GM18861 (cell line): Measurements from ENCODE around the gene ADAM11.
A peak's percentile ranks its signal among the peaks of the same experiment; 100 is the strongest.
"Not testable (repeated sequence)": the region's sequence is repeated elsewhere in the genome, so short reads cannot be mapped to it uniquely, and the experiment has no call there.

Experiments used
- ATAC-seq: cut with Tn5 transposase; IDR thresholded peaks from one replicate; pipeline ENCODE4 v1.9.1; 2021; ENCODE audit not compliant: unreplicated experiment

Gene ADAM11, protein sequence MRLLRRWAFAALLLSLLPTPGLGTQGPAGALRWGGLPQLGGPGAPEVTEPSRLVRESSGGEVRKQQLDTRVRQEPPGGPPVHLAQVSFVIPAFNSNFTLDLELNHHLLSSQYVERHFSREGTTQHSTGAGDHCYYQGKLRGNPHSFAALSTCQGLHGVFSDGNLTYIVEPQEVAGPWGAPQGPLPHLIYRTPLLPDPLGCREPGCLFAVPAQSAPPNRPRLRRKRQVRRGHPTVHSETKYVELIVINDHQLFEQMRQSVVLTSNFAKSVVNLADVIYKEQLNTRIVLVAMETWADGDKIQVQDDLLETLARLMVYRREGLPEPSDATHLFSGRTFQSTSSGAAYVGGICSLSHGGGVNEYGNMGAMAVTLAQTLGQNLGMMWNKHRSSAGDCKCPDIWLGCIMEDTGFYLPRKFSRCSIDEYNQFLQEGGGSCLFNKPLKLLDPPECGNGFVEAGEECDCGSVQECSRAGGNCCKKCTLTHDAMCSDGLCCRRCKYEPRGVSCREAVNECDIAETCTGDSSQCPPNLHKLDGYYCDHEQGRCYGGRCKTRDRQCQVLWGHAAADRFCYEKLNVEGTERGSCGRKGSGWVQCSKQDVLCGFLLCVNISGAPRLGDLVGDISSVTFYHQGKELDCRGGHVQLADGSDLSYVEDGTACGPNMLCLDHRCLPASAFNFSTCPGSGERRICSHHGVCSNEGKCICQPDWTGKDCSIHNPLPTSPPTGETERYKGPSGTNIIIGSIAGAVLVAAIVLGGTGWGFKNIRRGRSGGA

DNA sequence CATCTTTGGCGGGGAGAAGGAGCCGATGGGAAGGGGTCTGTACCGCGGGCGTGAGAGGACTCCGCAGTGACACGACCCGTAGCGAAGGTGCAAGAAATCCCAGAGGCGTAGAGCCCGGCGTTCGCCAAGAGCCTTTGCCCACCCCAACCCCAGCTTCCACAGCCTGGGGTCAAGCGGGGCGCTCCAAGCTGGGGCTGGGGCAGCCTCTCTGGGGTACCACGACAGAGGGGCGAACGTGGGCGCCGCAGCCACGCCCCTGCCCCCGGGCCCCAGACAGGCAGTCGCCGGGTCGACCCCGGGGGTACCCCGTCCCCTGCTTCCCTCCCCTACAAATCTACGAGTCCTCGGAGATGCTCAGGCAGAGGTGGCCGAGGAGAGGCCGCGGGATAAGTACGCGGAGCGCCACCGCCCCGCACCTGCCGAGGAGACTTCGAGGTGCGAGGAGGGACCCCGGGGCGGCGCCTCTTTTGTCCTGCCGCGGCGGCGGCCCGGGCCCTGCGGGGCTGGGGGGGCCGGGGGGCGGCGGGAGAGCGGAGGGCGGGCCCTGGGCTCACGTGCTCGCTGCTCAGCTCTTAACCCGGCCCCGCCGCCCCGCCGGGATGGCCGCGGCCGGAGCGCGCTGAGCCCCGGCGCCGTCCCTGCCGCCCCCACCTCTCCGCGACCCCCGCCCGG, at the start of gene ADAM11:
Gene ADAM11 (plus strand): TSS at position 575 of the 672 bp plus-strand sequence. CDS start 212 bp downstream, outside the sequence.
- ATAC-seq: no peak

DNA sequence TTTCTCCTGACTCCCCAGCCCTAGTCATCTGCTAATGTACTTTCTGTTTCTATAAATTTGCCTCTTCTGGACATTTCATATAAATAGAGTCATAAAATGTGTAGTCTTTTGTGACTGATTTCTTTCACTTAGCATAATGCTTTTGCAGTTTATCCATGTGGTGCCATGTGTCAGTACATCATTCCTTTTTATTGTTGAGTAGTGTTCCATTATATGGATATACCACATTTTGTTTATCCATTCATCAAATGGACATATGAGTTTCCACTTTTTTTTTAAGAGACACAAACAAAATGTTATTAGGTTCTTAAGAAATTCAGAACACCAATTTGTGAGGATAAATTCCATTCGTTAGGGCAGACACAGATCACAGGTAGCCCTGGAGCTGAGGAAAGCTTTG, 39.3 kb upstream of the ADAM11 start:
- no peak for ATAC-seq

DNA sequence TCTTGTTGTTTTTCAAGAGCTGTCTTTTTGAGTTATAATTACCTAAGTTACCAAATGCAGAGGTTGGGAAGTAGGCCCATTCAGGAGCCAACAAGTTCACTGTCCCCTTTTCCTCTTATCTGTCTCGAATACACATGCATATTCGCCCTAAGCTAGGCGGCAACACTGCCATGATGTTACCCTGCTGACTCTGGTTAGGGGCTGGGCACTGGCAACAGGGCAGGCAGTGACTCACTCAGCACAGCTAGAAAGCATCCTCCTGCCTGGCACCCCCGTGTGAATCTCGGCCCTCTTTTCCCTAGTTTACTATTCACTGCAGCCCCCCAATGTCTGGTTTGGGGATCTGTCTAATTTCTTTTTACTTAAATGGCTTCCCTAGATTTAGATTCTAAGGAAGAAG, 36.5 kb upstream of the ADAM11 start:
- no peak for ATAC-seq

DNA sequence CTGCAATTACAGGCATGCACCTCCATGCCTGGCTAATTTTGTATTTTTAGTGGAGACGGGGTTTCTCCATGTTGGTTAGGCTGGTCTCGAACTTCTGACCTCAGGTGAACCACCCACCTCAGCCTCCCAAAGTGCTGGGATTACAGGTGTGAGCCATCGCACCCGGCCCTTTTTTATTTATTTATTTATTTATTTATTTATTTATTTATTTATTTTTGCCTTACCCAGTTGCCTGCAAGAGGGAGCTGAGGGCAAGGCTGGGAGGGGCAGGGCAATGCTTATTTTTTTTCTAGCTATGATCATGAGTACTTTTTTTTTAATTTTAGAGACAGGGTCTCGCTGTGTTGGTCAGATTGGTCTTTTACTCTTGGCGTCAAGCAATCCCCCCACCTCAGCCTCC, 32.7 kb upstream of the ADAM11 start:
- not testable (repeated sequence) for ATAC-seq

DNA sequence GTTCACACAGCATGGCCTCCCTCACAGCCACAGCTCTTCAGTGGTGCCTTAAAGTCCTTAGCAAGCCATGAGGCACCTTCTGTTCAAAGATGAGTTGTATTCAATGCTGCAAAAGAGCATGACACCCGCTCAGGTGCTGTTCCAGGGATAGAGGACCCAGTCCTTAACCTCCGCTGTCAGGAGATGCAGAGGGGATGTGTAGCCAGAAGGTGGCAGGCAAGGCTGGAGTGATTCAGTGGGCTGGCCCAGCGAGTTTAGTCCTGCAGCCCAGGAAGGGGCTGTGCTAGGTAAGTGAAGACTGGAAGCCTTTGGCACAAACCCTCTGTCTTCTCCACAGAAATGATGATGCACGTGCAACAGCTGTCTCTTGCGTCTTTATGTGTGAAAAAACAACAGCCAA, 25.0 kb upstream of the ADAM11 start:
- ATAC-seq: no peak

DNA sequence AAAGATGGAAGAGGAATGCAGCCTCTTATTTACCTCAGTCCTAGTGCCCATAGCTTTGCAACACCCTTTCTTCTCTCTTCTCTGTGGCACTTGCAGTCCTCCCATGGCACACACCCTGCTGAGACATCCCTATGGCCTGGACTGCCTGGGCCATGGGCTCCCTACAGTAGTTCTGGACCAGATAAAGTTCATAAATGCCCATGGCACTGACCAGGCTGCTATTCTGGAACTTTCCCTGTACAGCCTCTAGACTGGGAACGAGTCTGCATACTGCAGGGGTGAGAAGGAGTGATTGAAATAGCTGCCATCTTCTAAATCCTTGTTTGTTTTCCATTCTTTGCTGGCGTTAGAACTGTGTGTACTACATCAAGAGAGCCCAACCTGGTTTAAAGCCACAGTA, 24.5 kb upstream of the ADAM11 start:
- ATAC-seq: no peak

DNA sequence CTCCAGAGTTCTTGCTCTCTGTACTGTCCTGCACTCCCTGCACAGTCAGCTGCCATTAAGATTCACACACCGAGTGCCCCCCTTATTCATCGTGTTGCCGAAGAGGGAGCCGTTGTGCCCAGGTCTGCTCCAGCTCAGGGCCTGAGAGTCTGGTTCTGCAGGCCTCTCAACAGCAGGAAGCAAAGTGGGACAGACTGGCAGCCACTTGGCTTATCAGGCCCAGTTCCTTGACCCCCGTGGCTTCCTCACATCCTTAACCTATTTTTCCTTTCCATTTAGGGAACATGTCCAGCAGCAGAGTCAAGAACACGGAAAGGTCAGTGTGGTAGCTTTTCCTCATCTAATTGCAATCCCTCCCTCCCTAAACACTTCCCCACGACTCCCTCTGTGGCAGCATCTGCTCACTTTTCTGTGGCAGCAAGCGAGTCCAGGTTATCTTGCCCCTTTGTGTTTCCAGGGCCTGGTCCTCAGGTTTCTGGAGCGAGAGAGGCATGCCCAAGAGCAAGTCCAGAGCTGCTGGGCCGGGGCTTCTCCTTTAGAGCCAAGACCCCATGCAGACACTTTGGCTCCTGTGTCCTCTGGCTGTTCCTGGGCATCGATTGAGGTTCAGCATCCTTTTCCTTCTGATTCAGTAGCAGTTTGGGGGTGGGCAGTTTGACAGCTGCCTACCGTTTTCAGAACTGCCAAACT, 22.1 kb upstream of the ADAM11 start:
- no peak for ATAC-seq

DNA sequence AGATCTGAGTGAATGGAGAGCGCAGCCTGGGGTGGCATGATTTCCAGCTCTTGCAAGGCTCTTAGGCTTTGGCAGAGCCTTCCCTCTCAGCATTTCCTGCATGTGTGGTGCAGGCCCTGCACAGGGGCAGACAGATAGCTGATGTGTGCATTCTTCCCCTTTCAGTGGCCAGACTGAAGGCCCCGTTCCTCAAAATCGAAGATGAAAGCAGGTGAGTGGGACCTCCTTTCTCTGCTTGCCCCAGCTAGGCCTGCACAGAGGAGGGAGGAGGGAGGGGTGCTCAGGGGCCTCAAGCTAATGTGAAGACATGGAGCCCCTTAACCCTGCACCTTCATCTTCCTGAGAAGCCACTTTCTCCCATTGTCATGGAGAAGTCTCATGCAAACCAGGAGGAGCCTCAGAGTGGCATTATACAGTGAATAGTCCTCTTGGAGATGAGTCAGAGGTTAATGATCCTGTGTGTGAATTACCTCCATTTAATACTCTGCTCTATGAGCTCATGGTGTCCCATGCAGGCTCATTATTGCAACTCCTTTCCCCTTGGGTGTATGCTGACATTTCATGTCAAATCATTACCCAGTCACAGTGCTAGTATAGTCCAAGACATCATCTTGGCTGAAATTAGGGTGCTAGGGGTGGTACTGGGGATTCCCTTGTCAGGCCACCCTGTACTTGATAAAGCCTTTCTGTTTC, 20.4 kb upstream of the ADAM11 start:
- ATAC-seq: peak; percentile 52

DNA sequence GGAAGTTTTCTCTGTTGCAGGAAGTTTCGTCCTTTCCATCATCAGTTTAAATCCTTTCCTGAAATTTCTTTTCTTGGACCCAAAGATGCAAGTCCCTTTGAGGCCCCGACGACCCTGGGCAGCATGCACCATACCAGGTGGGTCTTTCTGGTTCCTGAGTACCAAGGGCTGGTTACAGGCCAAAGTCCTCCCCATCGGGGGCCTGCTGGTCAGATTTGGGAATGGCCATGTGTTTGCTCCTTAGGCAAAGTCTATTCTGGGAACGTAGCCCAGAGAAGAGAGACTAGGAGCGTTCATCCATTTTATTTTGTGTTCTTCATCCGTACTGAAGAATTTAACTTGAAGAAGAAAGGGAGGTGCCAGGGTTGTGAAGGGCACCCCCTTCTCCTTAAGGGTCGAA, 17.5 kb upstream of the ADAM11 start:
- ATAC-seq: no peak

DNA sequence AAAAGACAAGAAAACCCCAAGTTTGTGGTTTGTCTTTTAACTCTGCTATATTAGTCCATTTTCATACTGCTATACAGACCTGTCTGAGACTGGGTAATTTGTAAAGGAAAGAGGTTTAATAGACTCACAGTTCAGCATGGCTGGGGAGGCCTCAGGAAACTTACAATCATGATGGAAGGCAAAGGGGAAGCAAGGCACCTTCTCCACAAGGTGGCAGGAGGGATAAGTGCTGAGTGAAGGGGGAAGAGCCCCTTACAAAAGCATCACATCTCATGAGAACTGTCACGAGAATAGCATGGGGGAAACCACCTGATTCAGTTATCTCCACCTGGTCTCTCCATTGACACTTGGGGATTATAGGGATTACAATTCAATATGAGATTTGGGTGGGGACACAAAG, 13.5 kb upstream of the ADAM11 start:
- no peak for ATAC-seq

DNA sequence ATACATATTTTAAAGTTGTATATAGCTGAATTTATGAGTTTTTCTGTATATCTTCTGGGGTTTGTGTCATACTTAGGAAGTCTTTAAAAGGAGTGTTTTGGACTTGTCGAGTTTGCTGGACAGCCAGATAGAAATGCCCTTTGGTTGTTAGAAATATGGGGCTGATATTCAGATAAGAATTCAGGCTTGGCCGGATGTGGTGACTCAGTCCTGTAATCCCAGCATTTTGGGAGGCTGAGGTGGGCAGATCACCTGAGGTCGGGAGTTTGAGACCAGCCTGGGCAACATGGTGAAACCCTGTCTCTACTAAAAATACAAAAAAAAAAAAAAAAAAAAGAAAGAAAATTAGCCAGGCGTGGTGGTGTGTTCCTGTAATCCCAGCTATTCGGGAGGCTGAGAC, 13.1 kb upstream of the ADAM11 start:
- not testable (repeated sequence) for ATAC-seq

DNA sequence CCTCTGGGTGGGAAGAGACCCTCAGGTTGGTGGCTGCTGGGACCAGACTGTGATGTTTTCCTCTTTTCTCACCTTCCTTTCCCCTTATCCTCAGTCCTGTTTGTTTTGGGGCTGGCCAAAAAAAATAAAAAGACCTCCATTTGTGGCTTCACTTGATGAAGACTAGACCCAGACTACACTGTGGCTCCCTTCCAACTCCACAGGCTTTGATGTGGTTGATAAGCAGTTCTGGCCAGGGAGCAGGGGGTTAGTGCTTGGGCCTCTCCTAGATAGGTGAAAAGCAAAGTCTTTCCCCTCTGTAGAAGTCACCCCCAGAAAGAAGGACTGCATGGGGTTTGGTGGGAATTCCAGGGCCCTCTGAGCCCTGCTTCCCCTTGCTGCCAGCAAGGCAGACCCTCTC, 11.2 kb upstream of the ADAM11 start:
- ATAC-seq: no peak

DNA sequence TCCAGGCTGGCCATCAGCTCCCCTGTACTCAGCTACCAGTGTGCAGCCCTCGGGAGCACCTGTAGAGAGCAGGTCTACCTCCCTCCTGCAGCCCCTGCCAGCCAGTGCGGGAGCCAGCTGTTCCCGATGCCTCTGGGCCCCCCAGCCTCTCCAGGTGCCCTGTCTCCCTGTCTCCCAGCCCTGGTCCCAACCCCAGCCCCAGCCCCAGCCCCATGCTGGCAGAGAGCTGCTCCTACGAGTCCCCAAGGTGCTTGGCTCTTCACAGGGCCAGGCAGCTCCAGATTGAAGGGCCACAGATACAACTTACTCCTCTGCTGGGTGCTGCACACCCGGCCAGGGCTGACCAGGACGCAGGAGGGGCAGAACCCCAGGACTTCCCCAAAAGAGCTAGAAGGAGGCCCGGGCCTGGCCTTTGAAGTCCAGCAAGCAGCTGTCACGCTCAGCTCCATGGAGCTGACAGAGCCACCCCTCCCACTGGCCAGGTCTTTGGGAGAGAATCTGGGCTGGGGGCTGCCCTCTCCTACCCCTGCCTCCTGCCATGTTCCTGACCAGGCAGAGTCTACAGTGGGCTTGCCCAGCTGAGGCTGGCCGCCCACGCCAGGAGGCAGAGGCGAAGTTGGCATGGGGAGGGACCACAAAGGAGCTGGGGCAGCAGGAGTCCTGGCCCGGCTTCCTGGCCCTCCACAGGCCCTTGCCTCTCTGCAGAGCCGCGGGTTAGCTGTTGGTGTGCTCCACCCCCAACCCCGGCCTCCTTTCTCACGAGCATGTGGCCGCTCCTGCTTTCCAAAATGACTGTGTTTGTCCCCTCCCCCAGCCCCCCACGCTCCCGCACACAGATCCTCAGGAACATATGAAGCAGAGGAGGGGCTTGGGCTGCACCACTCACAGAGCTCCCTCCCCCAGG, 9.5 kb upstream of the ADAM11 start:
- ATAC-seq: no peak

DNA sequence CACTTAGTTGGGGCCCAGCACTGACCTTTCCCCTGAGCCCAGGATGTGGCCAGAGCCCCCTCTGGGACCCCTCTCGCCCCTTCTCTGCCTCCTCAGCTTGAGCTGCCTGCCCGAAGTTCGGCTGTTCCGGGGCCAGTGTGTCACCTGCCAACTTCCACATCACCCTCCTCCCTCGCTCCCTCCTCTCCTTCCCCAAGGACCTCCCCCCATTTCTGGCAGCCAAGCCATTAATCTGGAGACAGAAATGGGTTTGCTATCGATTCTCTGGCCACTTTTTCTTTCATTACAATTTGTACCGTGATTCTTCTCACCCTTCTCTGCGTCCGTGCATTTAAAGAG, 8.8 kb upstream of the ADAM11 start:
- ATAC-seq: no peak

DNA sequence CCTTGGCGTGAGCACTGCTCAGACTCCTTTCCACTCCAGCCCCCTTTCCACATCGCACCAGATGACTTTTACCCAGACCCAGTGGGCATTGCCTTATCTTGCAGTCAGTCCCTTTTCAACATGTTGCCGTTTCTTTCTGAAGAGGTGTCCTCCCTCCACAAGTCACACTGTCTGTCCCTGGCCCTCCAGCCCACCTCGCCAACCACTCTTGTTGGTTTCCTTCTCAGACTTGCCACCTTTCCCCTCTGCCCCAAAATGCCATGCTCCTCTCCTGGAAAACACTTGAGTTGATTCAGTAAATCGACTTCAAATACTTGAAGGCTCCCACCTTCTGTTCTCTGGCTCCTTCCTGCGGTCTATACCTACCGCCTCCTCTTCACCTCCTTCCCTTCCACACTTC, 7.5 kb upstream of the ADAM11 start:
- no peak for ATAC-seq

DNA sequence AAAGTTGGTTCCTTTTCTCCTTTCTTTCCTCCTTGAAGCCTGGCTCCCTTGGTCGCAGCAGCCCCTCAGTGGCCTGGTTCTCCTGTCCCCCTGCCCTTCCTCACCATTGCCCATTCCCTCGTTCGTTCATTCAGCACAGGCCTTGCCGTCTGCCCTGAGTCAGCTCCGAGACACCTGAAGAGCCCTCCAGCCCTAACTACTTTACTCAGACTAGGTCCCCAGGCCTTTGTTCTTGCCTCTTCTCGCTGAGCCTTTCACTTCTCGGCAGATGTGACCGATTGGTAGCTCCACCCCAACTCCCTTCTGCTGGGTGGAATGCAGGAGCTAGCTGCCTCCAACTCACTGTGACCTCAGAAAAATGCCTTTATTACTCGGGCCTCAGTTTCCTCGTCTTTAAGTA, 7.0 kb upstream of the ADAM11 start:
- no peak for ATAC-seq

DNA sequence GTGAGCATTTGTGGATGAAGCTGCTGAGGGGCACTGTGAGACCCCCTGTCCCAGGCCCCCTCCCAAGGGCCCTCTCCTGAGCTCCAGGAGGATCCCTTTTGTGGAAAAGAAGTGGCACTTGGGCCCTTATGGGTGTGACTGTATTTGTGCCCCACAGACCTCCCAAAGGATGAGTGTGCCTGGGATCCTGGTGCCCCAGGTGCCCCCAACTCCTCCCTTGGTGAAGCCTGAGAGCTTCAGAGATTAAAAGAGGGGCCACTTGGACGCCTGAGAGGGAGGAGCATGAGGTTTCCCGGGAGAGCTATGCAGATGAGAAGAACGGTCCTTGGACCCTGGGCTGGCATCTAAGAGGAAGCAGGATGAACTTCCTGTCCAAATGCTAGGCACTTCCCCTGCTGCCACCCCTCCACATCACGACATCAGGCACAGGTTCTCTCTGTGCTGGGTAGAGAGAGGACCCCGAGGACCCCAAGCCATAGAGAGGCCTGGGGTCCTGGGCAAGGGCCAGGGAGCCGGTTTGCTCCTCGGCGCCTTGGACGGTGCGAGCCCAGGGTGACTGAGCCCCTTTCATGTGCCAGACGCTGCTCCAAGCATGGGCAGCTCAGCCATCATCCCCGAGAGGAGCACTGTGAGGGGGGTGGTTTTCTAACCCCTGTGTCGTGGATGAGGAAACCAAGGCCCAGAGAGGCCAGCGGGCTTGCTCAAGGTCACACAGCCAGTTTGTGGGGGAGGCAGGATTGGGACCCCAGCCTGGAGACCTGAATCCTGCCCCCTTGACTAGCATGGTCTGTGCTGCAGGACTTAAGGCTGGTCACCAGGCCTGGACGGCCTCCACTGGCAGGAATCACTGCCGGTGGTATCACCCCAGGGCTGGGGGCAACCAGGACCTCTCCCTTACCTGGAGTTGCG, 5.6 kb upstream of the ADAM11 start:
- no peak for ATAC-seq

DNA sequence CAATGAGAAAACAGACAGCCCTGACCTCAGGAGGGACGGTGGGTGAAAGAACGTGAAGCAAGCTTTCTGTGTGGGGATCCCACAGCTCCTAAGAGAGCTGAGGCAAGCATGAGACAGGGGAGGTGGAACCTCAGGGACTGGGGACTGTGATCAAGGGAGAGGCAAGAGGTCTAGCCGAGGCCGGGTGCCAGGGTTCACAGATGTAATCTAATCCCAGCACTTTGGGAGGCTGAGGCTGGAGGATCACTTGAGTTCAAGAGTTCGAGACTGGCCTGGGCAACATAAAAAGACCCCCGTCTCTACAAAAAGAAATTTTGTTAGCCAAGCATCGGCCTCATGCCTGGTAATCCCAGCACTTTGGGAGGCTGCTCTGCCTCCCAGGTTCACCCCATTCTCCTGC, 4.5 kb upstream of the ADAM11 start:
- ATAC-seq: no peak

DNA sequence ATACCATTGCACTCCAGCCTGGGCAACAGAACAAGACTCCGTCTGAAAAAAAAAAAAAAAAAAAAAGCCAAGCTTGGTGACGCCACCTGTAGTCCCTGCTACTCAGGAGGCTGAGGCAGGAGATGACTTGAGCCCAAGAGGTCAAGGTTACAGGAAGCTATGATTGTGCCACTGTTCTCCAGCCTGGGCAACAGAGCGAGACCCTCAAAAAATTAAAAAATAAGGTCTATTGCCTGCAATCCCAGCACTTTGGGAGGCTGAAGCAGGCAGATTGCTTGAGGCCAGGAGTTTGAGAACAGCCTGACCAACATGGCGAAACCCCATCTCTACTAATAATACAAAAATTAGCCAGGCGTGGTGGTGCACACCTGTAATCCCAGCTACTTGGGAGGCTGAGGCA, 3.6 kb upstream of the ADAM11 start:
- not testable (repeated sequence) for ATAC-seq
